GM15510 (cell line): ENCODE results near the gene SIPA1L3.

Experiments
- POLR2A ChIP-seq: IDR thresholded peaks from 3 replicates; pipeline ENCODE4 v1.6.1; 2011; ENCODE audit warnings: borderline replicate concordance; ENCODE audit not compliant: insufficient read length; ENCODE audit errors: extremely low read depth

SIPA1L3 gene

DNA sequence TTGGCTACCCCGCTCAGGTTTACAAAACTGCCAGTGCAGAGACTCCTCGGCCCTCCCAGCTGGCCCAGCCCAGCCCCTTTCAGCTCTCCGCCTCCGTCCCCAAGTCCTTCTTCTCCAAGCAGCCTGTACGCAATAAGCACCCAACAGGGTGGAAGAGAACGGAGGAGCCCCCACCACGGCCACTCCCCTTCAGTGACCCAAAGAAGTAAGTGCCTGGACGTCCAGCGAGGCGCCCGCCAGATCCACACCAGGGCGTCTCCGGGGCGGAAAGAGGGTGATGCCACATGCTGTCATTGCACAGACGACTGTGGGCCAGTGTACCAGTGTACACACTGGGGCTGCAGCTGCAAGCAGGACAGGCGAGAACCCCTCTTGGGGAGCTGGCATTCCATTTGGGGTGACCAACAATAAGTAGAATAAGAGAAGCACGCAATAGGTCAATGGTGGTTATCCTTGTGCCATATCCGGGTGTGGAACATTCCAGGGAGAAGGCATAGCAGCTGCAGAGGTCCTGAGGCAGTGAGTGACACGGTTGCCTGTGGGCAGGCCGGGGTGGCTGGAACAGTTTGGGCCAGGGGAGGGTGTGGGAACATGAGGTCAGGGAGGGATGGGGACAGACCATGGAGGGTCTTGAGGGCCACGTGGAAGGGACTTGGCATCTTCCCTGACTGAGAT, 275.7 kb downstream of the SIPA1L3 start:
- TF ChIP-seq POLR2A, result no peak

DNA sequence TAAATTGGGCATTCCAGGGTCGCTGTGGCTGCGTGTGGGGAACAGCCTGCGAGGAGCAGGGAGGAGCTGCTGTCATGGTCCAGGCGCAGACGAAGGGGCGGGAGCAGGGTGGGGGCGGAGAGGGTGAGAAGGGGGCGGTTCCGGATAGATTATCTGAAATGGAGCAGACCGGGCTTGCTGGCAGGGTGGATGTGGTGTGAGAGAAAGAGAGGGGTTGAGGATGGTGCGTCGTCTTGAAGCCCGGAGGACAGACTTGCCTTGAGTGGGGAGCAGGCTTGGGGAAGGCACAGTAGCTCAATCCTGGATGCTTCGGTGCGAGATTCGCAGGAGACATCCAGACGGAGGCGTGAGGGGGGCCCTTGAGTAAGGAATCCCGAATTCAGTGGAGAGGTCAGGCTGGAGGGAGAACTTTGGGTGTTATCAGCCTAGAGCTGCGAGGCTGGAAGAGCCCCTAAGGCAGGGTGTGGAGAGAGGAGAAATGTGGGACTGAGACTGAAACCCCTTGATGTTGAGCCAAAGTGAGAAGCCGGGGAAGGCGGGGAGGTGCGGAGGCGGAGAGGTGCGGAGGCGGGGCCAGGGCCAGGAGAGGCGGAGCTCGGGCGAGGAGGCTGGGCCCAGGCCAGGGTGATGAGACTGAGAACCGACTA, 276.4 kb downstream of the SIPA1L3 start:
- no peak for TF ChIP-seq POLR2A

DNA sequence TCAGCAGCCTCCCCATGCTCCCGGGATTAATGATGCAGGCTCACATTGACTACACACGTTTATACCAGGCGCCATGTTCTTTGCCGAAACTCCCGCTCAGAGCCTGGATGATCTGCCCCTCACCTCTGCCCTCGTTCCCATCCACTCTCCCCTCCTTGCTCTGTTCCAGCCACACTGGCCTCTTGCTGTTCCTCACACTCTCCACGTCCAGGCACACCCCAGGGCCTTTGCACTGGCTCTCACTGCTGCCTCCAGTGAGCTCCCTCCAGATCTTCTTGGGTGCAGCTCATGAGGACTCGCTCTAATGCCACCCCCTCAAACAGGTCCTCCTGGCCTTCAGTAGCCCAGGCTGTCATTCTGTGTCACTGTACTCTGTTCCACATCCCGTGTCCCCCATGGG, 277.8 kb downstream of the SIPA1L3 start:
- TF ChIP-seq POLR2A, result no peak

DNA sequence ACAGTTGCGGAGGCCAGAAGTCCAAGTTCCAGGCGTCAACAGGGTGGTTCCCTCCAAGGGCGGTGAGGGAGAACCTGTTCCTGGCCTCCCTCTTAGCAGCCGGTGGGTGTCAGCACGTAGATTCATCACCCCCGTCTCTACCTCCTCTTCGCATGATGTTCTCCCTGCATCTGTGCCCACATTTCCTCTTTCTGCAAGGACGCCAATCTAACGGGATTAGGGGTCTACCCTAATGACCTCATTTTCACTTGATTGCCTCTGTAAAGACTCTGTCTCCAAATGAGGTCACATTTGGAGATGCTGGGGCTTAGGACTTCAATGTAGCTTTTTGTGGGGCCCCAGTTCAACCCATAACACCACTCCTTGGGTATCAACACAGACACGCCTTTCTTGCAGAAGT, 278.6 kb downstream of the SIPA1L3 start:
- TF ChIP-seq POLR2A, result no peak

DNA sequence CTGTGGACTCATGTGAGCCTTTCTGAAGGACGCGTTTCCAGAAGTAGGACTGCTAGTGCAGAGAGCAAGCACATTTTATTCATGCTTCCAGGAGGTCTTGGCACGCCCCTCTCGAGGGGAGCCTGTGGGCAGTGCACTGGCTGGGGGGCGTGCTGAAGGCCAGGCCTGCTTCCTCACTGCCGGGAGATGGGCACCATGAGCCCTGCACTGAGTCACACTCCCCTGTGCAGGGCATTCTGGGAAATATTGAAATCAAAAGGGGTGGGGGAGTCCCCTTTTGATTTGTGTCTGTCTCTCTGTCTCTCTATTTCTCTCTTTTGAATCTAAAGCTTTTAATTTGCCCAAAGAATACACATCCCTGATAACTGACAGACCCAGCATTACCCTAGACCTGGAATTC, 283.1 kb downstream of the SIPA1L3 start:
- no peak for TF ChIP-seq POLR2A

DNA sequence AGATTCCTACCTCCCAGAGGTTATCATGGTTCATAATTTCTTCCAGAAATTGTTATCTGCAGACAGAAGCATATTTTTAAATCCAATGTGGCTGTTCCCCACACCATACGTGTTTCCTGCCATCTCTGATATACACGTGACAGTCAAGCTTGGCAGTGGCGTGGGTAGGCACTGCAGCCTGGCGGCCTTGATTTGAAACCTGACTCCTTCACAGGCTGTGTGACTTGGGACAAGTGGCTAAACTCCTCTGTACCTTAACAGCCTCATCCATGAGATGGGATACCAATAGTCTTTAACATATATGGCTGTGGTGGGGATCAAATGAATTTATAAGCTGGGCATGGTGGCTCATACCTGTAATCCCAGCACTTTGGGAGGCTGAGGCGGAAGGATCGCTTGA, 283.8 kb downstream of the SIPA1L3 start:
- no peak for TF ChIP-seq POLR2A

DNA sequence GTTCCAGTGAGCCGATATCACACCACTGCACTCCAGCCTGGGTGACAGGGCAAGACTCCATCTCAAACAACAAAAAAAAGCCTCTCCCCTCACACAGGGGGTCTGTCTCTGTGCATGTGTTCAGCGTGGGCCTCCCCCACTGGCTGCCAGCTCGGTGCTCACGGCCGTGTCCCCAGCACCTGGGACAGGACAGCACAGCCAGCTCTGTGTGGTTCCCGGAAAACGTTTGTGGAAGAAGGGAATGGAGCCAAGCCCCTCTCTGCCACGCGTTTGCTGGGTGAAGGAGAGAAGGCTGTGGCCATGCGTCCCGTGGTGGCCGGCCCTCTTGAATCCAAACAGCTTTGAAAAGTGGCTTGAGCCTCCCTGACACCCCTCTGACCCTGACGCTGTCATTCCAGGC, 284.7 kb downstream of the SIPA1L3 start:
- TF ChIP-seq POLR2A, result no peak

DNA sequence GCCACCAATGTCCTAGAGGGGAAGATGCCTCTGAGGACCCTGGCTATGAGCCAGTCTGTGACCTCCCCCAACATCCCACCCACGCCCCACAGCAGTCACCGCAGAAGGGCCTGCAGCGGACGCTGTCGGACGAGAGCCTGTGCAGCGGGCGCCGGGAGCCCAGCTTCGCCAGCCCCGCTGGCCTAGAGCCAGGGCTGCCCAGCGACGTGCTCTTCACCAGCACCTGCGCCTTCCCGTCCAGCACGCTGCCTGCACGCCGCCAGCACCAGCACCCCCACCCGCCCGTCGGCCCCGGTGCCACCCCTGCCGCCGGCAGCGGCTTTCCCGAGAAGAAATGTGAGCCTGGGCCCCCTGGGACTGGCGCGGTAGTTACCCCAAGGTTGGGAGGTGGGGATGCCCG, 286.4 kb downstream of the SIPA1L3 start:
- TF ChIP-seq POLR2A, result no peak

DNA sequence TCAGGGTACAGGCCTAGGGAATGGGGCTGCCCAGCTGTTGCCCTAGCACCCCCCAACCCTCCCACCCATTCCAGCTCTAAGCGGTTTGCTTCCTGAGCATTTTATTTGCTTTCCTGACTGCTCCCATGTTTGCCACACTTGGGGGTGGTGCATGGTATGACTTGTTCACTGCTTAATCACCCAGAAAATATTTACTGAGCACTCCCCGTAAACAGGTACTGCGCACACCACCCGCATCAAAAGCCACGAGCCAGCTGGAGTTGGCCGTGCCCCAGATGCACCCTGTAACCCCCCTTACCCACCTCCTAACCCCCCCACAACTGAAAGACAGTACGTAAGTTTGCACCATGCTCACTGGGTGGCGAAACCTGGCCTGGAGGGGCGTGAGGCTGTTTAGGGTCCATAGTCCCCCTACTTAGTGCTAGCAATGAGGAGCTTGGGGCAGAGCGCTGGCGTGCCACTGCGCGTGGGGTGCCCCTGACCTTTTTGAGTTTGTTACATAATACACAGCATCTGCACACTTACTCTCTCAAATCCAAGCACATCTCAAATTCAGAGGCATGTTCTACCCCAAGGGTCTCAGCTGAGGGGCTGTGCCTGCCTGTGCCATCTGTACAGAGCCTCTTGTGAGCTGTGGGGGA, 287.2 kb downstream of the SIPA1L3 start:
- TF ChIP-seq POLR2A, result no peak

DNA sequence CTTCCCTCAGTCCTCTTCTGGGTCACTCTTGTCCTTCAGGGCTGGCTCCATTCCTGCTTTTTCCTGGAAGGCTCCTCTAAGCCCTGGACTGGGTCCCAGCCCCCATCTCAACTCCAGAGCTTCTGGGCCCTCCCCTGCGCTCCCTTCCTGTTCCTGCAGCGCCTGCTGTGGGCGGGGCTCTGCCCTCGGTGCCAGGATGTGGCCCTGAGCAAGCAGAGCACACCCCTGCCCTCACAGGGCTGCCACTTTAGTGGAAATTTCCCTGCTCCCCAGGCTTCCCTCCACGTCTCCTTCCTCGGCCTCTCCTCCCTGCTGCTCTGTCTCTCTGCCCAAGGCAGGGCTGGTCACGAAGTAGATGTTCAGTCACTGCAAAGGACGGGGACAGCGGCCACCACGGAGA, 288.2 kb downstream of the SIPA1L3 start:
- TF ChIP-seq POLR2A, result no peak

DNA sequence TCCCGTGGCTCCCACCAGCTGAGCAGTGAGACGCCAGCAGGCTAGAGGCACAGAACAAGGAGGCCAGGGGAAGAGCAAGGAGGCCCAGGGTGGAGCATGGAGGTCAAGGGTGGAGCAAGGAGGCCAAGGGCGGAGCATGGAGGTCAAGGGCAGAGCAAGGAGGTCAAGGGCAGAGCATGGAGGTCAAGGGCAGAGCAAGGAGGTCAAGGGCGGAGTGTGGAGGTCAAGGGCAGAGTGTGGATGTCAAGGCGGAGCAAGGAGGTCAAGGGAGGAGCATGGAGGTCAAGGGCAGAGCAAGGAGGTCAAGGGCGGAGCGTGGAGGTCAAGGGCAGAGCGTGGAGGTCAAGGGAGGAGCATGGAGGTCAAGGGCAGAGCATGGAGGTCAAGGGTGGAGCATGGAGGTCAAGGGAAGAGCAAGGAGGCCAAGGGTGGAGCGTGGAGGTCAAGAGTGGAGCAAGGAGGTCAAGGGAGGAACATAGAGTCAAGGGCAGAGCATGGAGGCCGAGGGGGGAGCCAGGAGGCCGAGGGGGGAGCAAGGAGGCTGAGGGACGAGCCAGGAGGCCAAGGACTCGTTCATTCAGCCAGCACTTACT, 289.3 kb downstream of the SIPA1L3 start:
- TF ChIP-seq POLR2A, result no peak

DNA sequence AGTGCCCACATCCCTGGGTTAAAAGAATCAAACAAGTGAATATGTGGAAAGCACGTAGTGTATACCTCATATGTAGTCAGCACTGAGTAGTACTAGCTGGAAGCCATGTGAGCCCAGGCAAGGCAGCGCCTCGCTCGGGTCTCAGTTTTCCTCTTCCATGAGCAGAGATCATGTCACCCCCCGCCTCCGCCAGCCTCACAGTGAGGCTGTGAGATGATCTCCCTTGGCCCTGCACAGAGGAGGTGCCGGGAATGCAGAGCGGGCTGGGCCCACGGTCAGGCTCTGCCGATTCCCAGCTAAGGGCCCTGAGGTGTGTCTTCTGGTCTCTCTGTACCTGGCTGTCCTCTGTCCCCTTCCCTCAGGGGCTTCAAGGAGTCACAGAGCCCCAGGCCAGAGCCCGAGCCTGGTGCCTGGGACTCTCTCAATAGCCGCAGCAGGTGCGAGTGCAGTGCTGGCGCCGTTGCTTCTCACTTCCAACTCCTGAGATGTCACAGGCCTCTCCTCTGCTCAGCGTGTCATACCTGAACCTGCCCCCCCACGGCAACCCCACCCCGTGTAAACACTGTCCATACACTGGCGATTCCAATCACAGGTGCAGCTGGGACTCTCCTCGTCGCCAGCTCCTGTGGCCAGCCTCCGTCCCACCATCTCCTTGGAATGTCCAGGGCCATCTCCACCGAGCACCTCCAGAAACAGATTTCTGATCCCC, 290.1 kb downstream of the SIPA1L3 start:
- TF ChIP-seq POLR2A, result no peak

DNA sequence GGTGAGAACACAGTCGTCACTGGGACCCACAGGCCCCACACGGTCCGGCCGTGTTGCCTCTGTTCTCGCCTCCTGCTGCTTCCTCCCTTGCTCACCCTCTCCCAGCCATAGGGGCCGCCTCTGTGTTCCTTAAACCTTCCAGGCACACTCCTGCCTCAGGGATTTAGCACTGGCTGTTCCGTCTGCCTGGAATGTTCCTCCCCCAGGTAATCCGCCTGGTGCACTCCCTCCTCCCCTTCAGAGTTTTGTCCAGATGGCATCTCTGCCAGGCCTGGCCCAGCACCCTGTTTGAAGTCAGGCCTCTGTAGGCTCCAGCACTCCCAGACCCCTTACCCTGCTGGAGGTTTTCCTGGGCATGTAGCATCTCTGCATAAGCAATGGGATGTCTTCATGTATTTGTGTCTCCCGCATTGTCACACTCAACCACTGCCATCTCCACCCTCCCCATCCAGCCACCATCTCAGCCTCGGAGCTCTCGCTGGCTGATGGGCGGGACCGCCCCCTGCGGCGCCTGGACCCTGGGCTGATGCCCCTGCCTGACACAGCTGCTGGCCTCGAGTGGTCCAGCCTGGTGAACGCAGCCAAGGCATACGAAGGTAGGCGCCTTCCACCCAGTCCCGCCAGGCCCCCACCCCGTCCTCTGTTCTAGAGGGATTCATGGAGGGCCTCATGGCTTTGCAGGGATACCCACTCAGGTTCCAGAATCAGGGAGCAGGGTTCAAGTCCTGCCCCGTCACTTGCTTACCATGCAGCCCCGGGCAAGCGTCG, 291.1 kb downstream of the SIPA1L3 start:
- TF ChIP-seq POLR2A, result no peak

DNA sequence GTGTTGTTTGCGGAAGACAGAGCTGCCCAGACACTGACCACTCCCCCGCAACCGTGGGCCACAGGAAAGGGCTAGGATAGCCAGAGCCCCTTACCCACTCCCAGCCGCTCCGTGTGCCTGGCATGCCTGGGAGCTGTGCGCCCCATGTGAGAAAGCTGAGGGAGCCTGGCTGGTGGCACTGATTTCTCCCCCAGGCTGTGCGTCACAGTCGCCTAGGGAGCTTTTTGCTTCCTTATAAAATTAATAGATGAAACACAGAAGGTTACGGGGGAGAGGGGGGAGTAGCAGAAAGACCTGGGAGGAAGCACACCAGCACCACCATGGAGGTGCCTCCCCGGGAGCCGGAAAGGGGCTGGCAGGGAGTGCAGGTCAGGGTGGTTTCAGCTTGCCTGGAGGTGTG, 292.3 kb downstream of the SIPA1L3 start:
- TF ChIP-seq POLR2A, result no peak

DNA sequence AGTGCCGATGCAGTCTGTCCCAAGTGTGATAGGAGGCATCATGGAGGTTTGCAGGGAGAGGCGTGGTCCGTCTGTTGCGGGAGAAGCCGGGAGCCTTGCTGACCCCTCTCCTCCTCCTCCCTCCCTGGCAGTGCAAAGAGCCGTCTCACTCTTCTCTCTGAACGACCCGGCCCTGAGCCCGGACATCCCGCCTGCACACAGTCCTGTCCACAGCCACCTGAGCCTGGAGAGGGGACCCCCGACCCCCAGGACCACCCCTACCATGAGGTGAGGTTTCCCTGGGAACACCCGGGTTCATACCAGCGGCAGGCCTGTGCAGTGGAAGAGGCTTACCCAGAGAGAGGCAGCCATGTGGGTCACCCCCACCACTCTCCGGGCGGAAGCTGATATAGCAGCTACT, 294.7 kb downstream of the SIPA1L3 start:
- no peak for TF ChIP-seq POLR2A

DNA sequence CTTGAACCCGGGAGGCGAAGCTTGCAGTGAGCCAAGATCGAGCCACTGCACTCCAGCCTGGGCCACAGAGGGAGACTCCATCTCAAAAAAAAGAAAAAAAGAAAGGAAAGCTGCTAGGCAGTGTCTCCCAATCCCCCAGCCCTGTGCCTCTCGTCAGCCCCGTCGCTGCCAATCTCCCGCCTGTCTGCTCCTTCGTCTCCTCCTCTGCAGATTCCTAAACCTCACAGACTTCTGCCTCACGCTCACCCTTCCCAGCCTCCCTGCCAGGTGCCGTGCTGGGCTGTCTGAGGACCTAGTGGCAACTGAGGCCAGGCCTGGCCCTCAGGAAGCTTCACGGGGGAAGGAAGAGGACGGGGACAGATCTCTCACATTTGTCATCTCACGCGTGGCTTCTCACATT, 295.5 kb downstream of the SIPA1L3 start:
- no peak for TF ChIP-seq POLR2A
